ENCODE results near the gene L2HGDH.
"Not testable (repeated sequence)": the region's sequence is repeated elsewhere in the genome, so short reads cannot be mapped to it uniquely, and the experiment has no call there.

The L2HGDH gene

GRCh38 chr14:50311972-50312733 lies at the start of gene L2HGDH, which contains the start of gene DMAC2L:
TSS of gene L2HGDH (minus strand) at chr14:50312229. CDS start at chr14:50312150, 79 bp downstream.
TSS of gene DMAC2L (plus strand) at chr14:50312324. CDS start at chr14:50321488, 9,164 bp downstream.
- in situ Hi-C loops (cut with MboI; ENCODE audit: low sequenced_read_pairs), result loop anchor here (25.0 kb wide), 1 partner anchor 225 kb away; the partner anchor contains the start of gene MAP4K5

- in situ Hi-C loops (cut with MboI; ENCODE audit: low sequenced_read_pairs), result no loop called here
These were observed 48.8 kb upstream of the L2HGDH start for GRCh38 chr14:50360851-50361250.

- in situ Hi-C loops (cut with MboI; ENCODE audit: low sequenced_read_pairs), result no loop called here
These were observed 48.1 kb upstream of the L2HGDH start for GRCh38 chr14:50360093-50360492.

- in situ Hi-C loops (cut with MboI; ENCODE audit: low sequenced_read_pairs), result no loop called here
These were observed 47.6 kb upstream of the L2HGDH start for GRCh38 chr14:50359631-50360030.

- in situ Hi-C loops (cut with MboI; ENCODE audit: low sequenced_read_pairs), result no loop called here
These were observed 45.8 kb upstream of the L2HGDH start for GRCh38 chr14:50357753-50358395.

- in situ Hi-C loops (cut with MboI; ENCODE audit: low sequenced_read_pairs), result no loop called here
These were observed 45.1 kb upstream of the L2HGDH start for GRCh38 chr14:50357124-50357523.

GRCh38 chr14:50356283-50356682 lies 44.3 kb upstream of the L2HGDH start:
- in situ Hi-C loops (cut with MboI; ENCODE audit: low sequenced_read_pairs), result not testable (repeated sequence)

- in situ Hi-C loops (cut with MboI; ENCODE audit: low sequenced_read_pairs), result no loop called here
These were observed 43.7 kb upstream of the L2HGDH start for GRCh38 chr14:50355692-50356091.

GRCh38 chr14:50354527-50354926 lies 42.5 kb upstream of the L2HGDH start:
- in situ Hi-C loops (cut with MboI; ENCODE audit: low sequenced_read_pairs), result no loop called here

- in situ Hi-C loops (cut with MboI; ENCODE audit: low sequenced_read_pairs), result no loop called here
These were observed 41.1 kb upstream of the L2HGDH start for GRCh38 chr14:50353126-50353525.

- in situ Hi-C loops (cut with MboI; ENCODE audit: low sequenced_read_pairs), result no loop called here
These were observed 40.6 kb upstream of the L2HGDH start for GRCh38 chr14:50352584-50352983.

GRCh38 chr14:50350975-50351374 lies 38.9 kb upstream of the L2HGDH start:
- in situ Hi-C loops (cut with MboI; ENCODE audit: low sequenced_read_pairs), result no loop called here

GRCh38 chr14:50348933-50349332 lies 36.9 kb upstream of the L2HGDH start:
- in situ Hi-C loops (cut with MboI; ENCODE audit: low sequenced_read_pairs), result no loop called here

- in situ Hi-C loops (cut with MboI; ENCODE audit: low sequenced_read_pairs), result no loop called here
These were observed 35.5 kb upstream of the L2HGDH start for GRCh38 chr14:50347521-50347920.

GRCh38 chr14:50345846-50346422 lies 33.9 kb upstream of the L2HGDH start:
- in situ Hi-C loops (cut with MboI; ENCODE audit: low sequenced_read_pairs), result no loop called here

- in situ Hi-C loops (cut with MboI; ENCODE audit: low sequenced_read_pairs), result no loop called here
These were observed 33.0 kb upstream of the L2HGDH start for GRCh38 chr14:50344876-50345563.

GRCh38 chr14:50344116-50344775 lies 32.2 kb upstream of the L2HGDH start:
- in situ Hi-C loops (cut with MboI; ENCODE audit: low sequenced_read_pairs), result no loop called here

GRCh38 chr14:50343434-50343833 lies 31.4 kb upstream of the L2HGDH start:
- in situ Hi-C loops (cut with MboI; ENCODE audit: low sequenced_read_pairs), result no loop called here

- in situ Hi-C loops (cut with MboI; ENCODE audit: low sequenced_read_pairs), result no loop called here
These were observed 30.4 kb upstream of the L2HGDH start for GRCh38 chr14:50342221-50343078.

GRCh38 chr14:50340963-50341362 lies 28.9 kb upstream of the L2HGDH start:
- in situ Hi-C loops (cut with MboI; ENCODE audit: low sequenced_read_pairs), result no loop called here

Measured in HL-60/S4 treated with phorbol 12-myristate 13-acetate at 8.2 ng/mL for 4 days and 3 days (cell line).